Right kidney (tissue), 1 donor: ENCODE measurements around the gene TXNDC16.

Experiments used
- DNase-seq: peaks from one replicate; pipeline ENCODE4 v3.0.0-alpha.2; 2016

Gene TXNDC16

DNA sequence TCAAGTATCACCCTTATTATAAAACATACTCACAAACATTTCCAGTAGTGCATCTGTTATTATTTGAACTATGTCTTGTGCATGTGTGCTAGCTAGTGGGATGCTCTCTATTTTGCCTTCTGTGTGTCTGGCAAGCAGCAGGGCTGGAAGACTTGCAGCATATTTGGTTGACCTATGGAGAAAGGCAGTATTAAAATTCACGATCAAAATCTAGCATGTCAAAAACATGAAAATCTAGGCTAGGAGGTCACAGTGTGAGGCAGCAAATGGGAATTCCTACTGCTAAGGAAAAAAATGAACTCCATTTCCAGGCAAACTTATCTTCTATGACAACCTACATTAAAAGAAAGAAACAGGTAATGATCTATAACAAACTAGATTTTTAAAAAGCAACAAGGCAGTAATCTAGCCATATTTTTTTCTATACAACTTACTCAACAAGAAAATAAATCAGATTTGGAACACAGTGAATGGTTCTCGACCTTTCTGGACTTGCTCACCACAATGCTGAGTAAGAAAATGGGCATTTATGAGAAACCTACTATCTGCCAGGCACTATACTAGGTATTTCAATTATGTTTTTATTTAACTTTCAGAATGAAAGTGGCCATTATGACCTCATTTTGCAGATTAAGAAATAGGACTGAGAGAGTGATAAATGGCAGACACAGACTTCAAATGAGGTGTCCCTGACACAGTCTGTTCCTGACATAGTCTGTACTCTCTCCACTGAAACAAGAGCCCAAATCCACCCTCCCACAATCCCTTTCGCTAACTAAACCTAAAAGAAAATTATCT lies 96.8 kb downstream of the TXNDC16 start:
- no peak for DNase-seq

DNA sequence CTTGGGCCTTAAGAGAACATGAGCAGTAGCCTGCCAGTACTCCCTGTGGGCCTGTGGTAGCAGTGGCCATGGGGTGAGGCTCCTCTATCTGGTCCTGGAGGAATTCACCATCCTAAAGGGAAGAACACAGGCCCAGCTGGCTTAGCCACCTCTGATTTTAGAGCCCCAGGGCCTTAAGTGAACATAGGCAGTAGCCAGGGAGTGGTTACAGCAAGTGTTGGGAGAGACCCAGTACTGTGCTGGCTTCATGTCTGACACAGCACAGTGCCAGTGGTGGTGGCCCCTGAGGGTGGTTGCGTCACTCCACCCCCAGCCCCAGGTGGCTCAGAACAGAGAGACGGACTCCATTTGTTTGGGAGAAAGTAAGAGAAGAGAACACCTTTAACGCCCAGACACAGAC lies 105.1 kb downstream of the TXNDC16 start:
- no peak for DNase-seq

DNA sequence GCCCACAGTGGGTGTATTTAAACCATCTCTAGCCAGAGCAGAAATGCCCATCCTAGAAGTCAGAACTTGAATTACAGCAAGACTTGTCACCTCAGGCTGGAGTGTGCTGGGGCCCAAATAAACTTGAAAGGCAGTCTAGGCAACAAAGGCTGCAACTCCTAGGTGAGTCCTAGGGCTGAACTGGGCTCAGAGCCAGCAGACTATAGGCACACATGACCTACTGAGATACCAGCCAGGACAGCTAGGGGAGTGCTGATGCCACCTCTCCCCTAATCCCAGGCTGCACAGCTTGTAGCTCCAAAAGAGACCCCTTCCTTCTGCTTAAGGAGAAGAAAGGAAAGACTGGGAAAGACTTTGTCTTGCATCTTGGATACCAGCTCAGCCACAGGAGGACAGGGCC lies 106.0 kb downstream of the TXNDC16 start:
- DNase-seq, result no peak

DNA sequence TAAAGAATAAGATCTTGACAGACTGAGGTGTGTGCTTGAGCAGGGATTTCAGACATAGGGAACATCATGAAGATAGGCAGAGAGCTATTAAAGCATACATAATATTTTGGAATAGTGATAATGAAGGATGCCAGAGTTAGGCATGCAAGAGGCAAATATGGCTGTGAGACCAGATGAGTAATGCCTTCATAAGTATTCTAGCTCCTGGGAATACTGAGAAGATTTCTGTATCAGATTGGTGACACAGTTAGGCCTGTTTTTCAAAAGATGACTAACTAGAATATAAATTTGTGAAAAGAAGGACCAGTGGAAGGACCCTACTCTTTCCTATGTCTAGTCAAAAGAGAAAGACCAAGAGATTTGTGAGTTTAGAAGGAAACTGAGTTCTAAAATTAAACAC lies 108.8 kb downstream of the TXNDC16 start:
- DNase-seq, result no peak

DNA sequence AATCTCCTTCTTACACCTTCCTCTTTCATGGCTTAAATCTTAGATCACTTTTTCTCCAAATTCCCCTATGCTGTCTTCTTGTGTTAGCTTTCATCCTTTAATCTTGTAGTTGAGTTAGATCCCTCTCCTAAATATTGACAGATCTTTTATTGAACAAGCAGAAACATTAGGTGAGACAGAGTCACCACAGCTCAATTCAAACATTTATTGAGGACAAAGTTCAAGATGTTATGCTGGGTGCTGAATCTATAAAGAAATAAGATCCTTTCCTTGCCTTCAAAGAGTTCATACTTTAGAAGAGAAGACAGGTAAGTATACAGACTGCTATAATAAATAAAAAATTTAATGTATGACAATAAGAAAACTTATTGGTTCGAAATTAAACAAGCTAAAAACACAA lies 109.7 kb downstream of the TXNDC16 start:
- no peak for DNase-seq

DNA sequence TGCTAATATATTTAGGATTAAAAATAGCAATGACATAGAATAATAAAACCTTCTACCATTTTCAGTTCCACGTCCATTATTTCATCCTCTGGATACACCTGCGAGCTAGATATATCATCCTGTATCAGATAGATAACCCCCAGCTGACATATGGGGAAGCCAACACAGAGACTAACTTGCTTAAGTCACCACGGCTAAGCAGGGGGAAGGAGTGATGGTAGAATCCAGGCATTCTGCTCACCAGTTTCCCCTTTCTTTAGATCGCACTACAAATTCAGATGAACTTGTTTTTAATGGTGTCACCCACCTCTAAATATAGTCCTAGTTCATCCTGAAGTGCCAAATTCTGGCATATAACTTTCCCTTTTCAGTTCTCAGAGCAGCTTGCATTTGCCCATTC lies 110.1 kb downstream of the TXNDC16 start:
- DNase-seq, result no peak

DNA sequence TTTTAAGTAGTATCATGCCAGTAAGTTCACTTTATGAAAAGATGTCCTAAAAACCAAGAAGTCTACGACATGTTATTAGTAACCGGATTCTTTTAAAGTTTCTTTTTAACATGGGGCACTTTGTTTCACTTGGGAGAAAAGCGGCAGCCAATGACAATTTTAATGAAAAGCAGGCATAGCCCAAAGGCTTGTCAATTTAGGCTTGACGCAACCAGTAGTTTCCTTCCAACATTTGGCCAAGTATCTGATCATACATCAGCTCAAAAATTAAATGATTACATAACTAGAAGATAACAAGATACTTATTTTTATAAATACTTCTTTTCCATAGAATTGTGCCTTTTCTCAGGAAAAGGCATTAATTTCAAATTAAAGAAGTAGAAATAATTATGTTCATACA lies 112.8 kb downstream of the TXNDC16 start:
- DNase-seq, result no peak

DNA sequence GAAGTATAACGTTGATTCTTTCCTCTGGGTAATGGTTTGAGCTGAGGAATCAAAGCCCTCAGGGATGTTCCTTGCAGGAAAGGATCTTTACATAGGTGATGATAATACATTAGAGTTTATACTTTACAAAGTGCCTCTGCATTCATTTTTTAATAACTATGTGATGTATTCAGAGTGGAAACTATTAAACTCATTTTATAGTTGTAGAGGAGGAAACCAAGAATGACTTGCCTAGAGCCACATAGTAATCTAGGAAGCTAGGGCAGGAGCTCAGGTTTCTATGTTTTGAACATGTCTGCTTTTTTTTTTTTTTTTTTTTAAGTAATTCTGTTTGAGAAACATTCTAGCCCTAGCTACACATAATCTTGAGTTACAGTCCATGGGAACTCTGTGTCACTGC lies 117.3 kb downstream of the TXNDC16 start:
- no peak for DNase-seq

DNA sequence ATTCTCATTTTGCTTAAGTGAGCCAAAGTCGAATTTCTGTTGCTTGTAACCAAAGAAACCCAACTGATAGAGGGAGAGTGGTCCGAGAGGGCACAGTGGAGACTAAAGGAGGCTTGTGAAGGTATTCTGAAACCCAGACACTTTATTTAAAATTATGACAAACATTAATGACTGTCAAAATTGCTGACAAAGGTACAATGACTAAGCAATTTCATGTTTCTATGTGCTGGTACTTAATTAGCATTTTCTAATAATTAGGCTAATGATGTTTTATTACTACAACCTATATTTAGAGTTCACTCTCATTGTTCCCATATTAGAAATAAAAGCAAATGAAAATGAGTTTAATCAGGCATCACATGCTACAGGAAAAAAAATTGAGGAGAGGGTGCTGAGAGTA lies 121.8 kb downstream of the TXNDC16 start:
- no peak for DNase-seq

DNA sequence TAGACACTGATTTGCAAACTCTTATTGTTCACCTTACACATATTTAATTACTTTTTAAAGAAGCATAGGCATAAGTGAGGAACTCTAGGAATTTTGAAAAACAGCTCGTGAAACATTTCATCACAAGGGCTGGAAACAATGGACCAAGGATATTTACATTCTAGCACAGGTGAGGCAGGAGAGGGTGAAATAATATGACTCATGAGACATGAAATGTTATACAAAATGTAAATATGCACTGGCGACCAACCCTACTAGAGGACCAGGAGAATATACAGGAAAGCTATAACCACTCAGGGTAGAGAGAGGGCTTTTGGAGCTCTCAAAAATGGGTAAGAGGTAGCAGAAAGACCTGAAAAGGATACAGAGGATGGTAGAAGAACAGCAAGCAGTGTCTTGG lies 122.9 kb downstream of the TXNDC16 start:
- DNase-seq, result no peak

DNA sequence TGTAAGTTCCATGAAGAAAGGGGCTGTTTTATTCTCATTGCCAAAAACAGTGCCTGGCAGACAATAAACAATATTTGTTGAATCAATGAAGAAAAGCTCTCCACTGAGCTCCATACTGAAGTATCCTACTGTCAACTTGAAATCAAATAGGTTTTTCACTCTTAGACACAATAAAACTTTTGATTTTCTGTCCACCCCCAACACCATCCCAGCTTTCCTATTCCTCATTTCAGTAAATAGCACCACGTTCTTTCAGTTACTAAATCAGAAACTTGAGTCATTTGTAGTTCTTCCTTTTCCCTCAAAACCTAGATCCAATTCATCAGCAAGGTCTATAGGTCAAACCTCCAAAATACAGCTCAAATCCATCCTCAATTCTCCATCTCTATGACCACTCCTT lies 124.8 kb downstream of the TXNDC16 start:
- no peak for DNase-seq

DNA sequence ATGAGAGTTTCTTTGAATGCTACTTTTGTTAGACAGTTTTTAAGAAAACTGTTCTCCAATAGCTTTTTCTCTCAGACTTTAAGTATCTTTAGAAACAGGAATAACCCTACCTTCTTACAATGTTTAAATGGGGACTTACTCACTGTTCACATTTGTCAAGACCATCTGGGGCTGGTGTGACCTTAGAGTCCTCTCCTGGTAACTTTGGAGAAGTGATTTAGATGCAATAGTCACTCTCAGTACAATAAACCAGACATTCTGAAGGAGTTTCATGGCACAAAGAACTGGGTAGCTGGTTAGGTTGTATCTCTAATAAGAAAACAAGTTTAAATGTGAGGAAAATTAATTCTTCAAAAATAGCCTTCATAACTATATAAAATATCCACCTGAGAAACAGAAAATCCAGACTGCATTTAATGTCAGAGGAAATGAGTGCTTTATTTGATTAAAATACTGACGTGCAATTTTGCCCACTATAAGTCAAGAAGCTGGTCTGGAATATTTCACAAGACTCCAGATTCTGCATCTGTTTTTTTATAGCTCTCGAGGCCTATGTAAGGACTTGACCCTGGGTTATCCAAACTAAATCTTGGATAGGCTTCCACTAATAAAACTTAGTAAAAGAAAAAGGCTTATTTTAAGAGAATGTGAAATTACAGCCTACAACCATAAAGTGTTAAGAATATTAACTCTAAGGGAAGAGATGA lies 129.5 kb downstream of the TXNDC16 start:
- DNase-seq, result no peak

DNA sequence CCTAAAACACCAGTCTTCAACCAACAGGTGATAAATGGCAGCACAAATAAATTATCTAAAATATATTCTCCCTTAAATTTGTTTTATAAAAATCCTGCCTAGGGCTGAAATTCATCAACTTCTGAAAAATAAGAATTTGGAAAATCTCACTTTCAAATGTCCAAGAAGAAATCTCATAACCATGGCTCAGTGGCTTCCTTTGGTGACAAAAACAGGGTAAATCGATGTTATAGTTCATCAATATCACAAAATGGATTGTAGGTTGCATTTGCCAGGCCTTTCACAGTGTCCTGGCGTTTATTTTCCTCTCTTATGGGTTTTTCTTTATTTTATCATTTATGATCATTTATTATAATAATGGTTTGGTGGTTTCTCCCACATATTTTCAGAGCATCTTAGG lies 135.2 kb downstream of the TXNDC16 start:
- DNase-seq, result no peak

DNA sequence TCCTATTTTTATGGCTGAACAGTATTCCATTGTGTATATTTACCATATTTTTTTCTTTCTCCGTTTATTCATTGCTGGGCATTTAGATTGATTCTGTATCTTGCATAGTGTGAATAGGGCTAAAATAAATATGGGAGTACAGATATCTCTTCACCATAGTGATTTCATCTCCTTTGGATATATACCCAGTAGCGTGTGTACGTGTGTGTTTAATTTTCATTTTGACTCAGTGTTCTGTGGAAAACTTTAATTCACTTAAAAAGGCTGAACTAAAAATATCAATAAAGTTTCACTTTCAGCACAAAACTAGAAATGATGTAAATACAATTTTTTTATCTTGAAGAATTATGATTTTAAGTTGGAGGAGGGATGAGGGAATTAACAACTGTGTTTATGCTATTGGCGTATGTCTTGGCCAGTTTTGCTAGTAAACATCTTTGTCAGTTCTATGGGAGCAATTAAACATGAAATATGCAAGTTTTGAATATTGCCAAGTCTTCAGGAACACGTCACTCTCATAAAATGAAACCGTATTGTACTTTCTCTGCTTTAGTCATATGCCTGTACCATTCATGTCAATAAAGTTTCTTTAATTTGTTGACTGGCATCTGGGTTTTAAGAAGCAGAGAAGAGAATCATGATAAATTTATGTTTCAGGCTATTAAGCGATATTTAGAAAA lies 138.4 kb downstream of the TXNDC16 start:
- no peak for DNase-seq

DNA sequence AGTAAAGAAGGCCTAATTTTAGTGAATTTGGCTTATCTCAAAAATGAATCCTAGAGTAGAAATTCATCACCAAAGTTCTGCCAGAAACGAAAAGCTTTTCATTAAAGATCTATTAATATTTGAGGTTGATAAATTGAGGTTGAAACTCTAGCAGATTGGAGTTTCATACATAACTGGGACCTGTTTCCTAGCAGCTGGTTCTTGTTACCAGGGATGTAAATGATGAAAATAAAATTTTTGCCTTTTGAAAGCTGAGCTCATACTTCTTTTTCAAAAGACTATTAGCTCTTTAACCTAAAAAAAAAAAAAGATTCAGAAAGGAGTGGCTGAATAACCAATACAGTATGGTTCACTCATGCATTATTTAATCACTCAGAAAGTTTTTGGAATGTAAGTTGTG lies 139.9 kb downstream of the TXNDC16 start:
- no peak for DNase-seq

DNA sequence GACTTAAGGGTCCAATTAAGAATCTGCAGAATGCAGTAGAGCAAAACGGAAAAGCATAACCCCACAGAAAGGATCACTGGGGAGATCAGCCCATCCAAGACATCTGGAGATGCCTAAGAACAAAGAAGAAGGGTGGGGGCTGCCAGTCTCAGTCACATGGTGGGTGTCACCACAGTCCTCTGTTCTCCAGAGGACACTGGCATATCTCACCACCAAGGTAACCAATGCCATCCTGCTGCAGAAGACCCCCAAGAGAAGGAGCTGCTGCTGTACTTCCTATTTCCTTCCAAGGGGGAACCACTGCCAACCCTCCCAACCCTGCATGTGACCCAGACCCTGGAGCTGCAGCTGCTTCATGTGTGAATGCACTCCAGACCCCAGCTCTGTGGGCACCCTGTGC lies 147.0 kb downstream of the TXNDC16 start:
- no peak for DNase-seq

DNA sequence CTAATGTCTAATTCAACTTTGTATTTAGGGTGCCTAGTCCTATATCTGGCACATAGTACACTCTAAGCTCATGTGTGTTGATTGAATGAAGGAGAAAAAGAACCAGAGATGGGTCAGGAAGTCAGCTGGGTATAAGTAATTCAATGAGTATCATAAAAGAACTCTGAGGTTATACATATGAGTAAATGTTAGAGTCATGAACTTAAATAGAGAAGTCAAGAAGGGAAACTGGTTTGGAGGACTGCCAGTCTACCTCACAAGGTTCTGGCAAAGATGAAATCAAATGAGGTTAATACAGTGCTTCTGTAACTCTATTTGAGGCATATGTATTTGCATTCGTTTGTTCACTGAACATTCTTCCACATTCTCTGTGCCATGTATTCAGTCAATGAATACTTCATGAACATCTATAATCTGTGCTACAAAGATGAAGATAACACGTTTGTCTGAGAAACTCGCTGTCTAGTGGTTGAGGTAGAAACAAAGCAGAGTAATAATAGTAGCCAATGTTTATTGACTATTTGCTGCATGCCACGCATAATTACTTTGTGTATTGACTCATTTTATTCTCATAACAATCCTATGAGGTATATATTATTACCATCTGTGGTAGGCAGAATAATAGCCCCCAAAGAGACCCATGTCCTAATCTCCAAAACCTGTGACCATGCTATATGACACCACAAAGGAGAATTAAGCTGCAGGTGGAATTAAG lies 149.3 kb downstream of the TXNDC16 start:
- DNase-seq, result no peak

DNA sequence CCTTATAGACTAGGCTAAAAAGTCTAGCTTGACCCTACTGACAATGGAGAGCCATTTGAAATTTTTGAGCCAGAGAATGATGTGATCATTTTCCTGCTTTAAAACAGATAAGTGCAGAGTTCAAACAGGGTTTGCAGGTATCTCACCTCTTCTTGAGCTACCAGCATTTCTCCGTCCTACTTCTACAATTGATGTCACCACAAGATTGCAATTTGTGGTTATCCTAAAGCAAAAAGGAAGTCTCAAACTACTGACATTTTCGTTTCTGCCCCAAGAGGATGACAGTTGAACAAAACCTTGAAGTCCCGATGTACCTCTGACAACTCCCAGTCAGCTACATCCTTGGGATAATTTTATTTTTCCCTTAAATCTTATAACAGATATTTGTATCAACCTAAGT lies 151.5 kb downstream of the TXNDC16 start:
- DNase-seq, result no peak

DNA sequence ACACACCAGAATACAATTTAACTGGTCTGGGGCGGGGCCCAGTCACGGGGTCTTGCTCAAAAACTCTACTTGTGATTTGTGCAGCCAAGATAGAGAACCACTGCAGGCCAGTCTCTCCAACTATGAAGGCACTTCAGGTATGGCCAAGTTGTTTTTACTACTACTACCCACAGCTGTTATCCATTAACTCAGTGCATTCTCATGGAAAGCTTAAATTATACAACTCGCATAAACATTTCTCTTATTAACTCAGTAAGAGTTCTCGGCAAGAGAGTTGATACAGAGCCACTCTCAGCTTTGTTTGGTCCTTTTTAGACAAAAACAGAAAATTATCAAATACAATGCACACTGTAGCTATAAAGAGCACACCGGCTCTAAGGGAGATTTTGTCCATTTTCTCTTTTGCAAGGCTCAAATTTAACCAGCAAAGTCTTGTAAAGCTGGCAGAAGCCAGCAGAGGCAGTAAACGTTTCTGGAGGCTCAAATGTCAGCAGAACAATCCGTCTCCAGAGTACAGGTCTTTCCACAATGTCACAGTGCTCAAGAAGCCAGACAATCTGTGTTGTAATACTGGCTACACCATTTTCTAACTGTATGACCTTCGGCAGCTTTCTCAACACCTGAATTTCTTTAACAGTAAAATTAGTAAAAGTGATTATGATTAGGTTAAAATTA lies 152.2 kb downstream of the TXNDC16 start:
- DNase-seq, result peak; percentile 46

DNA sequence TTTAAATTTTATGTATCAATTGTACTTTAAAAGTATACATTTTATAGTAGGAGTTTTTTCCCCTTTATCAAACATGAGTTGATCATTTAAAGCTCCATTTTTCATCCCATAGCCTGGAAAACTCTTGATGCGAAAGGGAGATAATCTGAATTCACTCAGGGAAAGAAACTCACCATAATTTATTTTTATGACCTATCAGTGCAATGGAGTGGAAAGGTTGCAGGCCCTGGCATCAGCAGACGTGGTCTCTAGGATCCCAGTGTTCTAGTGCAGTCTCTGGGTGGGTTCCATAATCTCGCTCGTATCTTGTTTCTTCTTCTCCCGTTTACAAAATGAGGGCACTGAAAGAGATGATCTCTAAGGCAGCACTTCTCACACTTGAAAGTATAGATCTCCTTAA lies 153.2 kb downstream of the TXNDC16 start:
- no peak for DNase-seq

DNA sequence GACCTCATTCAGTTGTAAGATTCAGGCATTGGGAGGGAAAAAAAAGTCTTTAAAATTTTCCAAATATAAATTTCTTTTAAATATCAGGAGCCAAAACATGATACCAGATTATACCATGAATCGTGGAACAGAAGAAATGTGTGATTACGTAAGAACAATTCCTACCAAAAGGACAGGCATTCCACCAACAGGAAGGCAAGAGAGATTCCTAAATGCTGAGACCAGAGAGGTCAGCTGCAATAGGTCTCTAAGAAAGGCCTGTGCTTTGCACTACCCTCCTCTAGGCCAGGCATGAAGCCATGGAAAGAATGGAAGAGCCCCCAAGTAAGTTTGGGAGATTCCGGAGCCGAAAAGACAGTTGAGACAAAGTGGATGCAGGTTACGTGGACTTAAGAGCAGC lies 154.5 kb downstream of the TXNDC16 start:
- DNase-seq, result no peak

DNA sequence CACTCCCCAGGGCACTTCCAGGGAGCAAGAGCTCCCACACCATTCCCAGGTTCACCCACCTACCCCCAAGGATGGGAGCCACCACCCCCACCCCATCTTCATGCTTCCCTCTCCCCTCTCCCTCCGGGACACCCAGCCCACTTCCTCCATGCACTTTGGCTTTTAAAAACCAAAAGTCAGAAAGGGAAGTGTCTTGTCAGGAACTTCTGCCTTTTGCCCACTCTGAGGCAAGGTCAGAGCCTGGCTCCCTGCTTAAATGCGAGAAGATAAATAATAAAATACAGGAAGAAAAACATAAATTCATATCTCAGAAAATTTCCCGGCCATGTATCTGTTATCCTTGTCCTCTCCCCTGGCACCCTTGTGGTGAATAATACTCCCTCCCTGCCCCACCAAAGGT lies 156.6 kb downstream of the TXNDC16 start:
- no peak for DNase-seq
